HG03442 (cell line): ENCODE results near the gene PLK5.
"Not testable (repeated sequence)": the region's sequence is repeated elsewhere in the genome, so short reads cannot be mapped to it uniquely, and the experiment has no call there.

Experiments
- ATAC-seq: cut with Tn5 transposase; IDR thresholded peaks from one replicate; pipeline ENCODE4 v1.9.1; 2021; ENCODE audit warnings: mild to moderate bottlenecking, moderate library complexity; ENCODE audit not compliant: unreplicated experiment

Gene PLK5

DNA sequence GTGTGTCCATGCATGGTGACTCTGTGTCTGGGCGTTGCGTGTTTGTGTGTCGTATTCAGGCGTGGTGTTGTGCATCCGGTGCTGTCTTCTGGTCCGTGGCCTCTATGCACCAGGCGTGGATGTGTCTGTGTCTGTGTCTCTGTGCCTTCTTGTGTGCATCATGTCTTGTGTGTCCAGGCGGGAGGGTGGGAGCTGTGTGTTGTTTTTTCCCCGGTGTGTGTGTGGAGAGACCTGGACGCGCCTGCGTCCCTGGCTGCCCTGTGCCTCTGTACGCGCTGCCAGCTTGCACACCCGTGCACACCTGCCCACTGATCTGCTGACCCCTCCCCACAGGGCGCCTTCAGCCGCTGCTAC lies 1.1 kb downstream of the PLK5 start:
- ATAC-seq: no peak

DNA sequence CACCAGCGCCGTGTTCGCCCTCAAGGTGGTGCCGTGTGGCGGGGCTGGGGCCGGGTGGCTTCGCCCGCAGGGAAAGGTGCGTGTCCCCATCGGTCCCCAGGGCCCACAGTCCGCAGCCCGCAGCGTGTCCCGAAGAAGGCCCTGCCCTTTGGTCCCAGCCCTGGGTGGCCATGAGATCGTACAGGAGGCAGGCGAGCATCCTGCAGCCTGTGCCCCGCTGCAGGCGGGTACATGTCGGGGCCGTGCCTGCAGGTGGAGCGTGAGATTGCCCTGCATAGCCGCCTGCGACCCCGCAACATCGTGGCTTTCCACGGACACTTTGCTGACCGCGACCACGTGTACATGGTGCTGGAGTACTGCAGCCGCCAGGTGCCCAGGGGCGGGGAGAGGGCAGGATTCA lies 1.5 kb downstream of the PLK5 start:
- ATAC-seq: no peak

DNA sequence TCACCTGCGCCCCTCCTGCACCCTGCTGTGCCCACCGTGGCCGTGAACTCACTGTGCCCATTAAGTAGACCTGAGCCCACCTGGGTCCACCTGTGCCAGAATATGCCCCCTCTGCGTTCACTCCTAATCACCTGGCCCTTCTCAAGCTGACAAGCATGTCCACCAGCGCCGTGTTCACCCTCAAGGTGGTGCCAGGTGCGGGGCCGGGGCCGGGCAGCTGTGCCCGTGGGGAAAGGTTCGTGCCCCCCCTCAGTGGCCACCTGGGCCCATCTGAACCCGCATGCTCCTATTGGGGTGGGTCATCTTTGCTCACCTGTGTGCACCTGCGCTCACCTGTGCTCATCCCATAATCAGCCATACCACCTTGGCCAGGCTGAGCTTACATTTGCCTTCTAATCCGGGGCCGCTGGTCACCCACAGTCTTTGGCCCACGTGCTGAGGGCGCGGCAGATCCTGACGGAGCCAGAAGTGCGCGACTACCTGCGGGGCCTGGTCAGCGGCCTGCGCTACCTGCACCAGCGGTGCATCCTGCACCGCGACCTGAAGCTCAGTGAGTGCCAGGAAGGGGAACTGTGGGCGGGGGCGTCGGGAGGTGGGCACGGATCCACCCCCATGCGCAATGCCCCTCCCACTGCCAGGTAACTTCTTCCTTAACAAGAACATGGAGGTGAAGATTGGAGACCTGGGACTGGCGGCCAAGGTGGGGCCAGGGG lies 2.3 kb downstream of the PLK5 start:
- ATAC-seq: no peak

DNA sequence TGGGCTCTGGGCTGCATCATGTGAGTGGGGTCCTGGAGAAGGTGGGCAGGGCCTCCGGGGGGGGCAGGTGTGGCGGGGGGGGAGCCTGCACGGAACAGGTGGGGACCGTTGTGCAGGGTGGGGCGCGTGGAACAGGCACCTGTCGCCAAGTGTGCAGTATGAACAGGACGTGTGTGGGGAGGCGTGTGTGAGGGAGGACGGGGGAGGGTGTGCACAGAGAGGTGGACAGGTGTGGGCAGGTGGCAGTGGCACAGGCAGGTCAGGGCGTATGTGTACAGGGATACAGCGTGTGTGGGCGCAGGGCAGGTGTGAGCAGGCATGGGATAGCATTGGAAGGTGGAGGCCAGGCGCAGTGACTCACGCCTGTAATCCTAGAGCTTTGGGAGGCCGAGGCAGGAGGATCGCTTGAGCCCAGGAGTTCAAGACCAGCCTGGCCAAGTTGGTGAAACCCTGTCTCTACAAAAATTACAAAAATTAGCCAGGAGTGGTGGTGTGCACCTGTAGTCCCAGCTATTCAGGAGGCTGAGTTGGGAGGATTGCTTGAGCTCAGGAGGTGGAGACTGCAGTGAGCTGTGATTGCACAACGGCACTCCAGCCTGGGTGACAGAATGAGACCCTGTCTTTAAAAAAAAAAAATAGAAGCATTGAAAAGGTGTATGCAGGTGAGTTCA lies 3.2 kb downstream of the PLK5 start:
- no peak for ATAC-seq

DNA sequence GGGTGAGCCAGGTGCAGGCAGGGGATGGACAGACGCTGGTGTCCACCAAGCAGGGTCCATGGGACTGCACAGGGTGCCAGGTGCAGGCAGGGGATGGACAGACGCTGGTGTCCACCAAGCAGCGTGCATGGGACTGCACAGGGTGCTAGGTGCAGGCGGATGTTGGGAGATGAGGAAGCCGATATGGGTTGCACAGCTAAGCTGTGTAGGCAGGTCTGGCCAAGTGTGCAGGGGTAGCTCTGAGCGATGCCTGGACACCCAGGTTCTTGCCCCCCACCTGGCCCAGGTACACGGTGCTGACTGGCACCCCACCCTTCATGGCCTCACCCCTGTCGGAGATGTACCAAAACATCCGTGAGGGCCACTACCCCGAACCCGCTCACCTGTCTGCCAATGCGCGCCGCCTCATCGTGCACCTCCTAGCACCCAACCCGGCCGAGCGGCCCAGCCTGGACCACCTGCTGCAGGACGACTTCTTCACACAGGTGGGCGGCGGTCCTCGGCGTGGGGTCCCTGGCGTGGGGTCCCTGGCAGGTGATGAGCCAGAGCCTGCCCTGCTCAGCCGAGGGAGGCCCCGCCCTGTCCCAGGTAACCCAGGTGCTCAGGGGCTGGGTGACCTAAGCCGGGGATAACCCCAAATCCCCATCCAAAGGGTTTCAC lies 3.9 kb downstream of the PLK5 start:
- ATAC-seq: no peak

DNA sequence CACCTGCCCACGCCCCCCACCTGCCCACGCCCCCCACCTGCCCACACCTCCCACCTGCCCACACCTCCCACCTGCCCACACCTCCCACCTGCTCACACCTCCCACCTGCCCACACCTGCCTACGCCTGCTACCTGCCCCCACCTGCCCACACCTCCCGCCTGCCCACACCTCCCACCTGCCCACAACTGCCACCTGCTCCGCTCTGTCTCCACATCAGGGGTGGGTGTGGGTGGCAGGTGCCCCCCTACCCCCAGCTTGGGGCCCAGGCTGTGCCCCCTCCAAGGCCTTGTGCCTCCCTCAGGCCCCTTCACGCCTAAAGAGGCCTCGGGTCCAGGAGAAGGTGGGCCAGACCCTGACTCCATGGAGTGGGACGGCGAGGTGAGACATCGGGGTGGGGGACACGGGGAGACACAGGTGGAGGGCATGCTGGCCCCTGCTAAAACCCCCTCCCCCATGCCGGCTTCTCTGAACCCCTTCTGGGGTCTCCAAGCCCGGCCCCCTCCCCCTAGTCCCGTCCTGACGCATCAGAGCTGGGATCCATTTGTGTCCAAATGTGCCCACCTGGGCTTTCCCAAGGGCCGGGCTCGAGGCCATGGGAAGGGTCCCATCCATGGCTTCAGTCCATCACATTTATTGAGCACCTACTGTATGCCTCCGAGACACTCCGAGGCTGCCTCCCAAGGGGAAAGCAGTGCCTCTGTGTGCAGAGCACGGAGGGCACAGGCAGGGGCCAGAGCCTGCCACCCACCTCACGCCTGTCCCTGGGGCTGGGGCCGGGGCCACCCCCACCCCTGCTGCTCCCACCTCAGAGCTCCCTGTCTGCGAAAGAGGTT lies 4.9 kb downstream of the PLK5 start:
- no peak for ATAC-seq

DNA sequence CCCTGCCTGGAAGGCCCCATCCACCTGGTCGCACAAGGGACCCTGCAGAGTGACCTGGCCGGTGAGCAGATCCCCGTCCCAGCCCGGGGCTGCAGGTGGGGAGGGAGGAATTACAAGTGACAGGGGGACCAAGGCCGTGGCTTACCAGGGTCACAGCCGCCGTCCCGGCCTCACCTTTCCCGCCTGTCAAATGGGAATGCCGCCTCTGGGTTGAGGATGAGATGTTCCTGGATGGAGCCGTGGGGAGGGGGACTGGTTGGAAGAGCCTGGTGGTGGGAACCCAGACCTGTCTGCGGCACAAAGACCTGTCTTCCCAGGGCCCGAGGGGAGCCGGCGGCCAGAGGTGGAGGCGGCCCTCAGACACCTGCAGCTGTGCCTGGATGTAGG lies 5.5 kb downstream of the PLK5 start:
- ATAC-seq: no peak

DNA sequence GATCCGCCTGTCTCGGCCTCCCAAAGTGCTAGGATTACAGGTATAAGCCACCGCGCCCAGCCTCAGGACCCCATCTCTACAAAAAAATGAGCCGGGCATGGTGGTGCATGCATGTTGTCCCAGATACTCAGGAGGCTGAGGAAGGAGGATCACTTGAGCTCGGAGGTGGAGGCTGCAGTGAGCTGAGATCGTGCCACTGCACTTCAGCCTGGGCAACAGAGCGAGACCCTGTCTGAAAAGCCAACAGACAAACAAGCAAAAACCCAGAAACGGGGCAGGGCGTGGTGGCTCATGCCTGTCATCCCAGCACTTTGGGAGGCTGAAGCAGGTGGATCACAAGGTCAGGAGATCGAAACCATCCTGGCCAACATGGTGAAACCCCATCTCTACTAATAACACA lies 7.0 kb downstream of the PLK5 start:
- not testable (repeated sequence) for ATAC-seq

DNA sequence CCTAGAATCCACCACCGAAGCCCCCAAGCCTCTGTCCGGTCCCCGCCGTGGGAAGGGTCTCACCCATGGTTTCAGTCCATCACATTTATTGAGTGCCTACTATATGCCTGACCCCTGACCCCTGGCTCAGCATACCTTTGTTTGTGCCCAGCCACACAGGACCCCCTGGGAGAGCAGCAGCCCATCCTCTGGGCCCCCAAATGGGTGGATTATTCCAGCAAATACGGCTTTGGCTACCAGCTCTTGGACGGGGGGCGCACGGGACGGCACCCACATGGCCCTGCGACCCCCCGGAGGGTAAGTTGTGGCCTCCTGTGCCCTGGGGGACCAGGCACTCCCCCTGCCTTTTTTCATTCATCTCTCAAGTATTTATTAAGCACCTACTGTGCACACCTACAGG lies 7.7 kb downstream of the PLK5 start:
- ATAC-seq: no peak

DNA sequence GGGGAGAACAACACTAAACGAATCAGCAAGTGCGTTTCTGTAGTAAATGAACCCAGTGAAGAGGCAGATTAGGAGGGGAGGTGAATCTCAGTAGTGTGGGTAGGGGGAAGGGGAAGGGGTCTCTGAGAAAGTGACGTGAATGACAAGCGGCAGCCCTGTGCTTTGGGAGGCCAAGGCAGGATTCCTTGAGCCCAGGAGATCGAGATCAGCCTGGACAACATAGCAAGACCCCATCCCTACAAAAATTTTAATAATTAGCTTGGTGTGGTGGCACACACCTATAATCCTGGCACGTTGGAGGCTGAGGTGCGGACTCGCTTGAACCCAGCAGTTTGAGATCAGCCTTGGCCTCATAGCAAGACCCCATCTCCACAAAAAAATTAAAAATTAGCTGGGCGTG lies 8.1 kb downstream of the PLK5 start:
- ATAC-seq: no peak

DNA sequence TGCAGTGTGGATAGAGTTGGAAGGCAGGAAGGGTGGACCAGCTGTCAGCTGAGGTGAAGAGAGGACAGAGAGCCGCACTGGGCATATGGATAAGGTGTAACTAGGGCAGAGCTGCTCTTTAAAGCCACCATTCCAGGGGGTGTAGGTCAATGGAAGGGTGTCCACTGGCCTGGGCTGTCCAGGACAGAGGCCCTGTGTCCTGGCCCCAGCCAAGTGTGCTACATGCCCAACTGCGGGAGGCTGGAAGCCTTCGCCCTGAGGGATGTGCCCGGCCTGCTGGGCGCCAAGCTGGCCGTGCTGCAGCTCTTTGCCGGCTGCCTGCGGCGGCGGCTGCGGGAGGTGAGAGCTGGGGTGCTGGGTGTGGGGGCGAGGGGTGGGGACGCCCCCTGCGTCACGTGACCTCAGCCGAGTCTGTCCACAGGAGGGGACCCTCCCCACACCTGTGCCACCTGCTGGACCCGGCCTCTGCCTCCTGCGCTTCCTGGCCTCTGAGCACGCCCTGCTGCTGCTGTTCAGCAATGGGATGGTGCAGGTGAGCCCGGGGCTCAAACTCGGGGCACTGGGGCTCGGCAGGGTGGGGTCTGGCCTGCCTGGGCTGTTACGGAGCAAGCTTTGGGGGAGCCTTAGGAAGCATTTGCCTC lies 9.8 kb downstream of the PLK5 start:
- no peak for ATAC-seq

DNA sequence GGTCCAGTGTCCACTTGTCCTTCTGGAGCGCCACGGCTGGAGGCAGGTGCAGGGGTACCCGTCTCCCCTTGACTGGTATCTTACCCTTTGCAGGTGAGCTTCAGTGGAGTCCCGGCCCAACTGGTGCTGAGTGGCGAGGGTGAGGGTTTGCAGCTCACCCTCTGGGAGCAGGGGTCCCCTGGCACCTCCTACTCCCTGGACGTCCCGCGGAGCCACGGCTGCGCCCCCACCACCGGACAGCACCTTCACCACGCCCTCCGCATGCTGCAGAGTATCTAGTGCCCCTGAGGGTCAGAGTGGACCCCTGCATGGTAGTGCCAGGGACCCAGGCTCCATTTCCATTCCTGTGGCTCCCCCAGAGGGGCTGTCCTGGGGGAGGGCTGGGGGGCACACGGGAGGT lies 11.1 kb downstream of the PLK5 start:
- ATAC-seq: no peak

DNA sequence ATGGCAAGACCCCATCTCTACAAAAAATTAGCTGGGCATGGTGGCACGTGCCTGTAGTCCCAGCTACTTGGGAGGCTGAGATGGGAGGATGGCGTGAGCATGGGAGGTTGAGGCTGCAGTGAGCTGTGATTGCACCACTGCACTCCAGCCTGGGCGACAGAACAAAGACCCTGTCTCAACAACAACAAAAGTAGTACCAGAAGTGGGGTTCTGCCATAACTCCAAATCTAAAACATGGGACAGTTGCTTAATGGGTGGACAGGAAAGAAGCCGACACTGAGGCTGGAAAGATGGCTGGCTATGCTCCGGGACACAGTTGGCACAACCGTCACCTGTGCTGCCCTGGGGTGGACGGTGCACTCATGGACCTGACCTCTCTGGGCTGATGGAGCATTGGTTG lies 11.8 kb downstream of the PLK5 start:
- not testable (repeated sequence) for ATAC-seq

DNA sequence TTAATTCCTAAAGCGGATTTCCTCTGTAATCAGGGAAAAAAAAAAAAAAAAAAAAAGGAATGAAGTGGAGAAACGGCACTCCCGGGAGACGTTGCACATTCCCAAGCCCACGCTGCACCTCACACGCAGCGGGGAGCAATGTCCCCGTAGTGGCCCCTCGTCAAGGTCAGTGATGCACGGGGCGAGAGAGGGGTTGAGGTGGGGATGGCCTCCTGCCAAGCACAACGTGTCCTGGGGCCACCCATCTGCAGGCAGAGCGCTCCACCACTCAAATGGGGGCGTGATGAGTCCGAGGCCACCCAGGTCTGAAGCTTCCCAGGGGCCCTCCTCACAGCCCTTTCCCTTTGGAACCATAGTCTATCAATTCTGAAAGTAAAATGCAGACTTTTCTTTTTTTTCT lies 15.1 kb downstream of the PLK5 start:
- no peak for ATAC-seq

DNA sequence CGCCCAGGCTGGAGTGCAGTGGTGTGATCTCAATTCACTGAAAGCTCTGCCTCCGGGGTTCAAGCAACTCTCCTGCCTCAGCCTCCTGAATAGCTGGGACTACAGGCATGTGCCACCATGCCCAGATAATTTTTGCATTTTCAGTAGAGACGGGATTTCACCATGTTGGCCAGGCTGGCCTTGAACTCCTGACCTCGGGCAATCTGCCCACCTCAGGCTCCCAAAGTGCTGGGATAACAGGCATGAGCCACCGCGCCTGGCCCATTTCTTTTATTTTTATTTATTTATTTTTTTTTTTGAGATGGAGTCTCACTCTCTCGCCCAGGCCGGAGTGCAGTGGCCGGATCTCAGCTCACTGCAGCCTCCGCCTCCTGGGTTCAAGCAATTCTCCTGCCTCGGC lies 15.9 kb downstream of the PLK5 start:
- ATAC-seq: not testable (repeated sequence)

DNA sequence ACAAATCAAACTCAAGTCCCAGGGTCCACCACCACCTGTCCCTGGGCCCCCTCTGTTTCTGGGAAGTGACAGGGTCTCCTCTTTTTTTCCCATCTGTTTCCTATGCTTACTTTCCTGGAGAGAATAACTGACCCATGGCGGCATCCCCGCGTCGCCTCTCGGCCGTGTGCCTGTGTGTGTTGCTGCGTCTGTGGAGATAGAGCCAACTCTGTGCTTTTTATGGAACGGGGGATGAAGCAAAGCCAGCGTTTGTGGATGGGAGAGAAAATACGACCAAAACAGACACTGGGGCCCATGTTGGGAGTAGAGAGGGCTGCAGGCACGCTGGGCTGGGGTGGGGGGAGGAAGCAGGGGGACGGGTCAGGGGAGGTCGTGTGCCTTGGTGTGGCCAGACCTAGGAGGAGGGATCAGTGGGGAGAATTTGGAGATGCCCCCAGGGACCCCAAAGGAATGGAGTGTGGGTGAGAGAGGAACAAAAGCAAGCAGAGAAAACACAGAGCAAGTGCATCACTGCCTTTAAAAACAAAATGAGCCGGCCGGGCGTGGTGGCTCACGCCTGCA lies 16.6 kb downstream of the PLK5 start:
- ATAC-seq: no peak

DNA sequence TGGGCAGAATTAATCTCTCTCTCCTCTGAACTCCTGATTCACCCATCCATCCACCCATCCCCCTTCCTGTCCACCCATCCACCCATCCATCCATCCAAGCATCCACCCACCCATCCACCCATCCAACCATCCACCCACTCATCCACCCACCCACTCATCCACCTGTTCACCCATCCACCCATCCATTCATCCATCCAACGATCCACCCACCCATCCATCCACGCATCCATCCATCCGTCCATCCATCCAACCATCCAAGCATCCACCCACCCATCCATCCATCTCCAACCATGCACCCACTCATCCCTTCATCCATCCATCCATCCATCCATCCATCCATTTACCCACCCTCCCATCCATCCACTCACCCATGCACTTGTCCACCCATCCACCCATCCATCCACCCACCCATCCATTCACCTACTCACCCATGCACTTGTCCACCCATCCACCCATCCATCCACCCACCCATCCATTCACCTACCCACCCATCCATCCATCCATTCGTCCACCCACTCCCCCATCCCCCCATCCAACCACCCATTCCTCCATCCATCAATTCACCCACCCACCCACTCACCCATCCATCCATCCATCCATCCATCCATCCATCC lies 25.6 kb downstream of the PLK5 start:
- ATAC-seq: no peak

DNA sequence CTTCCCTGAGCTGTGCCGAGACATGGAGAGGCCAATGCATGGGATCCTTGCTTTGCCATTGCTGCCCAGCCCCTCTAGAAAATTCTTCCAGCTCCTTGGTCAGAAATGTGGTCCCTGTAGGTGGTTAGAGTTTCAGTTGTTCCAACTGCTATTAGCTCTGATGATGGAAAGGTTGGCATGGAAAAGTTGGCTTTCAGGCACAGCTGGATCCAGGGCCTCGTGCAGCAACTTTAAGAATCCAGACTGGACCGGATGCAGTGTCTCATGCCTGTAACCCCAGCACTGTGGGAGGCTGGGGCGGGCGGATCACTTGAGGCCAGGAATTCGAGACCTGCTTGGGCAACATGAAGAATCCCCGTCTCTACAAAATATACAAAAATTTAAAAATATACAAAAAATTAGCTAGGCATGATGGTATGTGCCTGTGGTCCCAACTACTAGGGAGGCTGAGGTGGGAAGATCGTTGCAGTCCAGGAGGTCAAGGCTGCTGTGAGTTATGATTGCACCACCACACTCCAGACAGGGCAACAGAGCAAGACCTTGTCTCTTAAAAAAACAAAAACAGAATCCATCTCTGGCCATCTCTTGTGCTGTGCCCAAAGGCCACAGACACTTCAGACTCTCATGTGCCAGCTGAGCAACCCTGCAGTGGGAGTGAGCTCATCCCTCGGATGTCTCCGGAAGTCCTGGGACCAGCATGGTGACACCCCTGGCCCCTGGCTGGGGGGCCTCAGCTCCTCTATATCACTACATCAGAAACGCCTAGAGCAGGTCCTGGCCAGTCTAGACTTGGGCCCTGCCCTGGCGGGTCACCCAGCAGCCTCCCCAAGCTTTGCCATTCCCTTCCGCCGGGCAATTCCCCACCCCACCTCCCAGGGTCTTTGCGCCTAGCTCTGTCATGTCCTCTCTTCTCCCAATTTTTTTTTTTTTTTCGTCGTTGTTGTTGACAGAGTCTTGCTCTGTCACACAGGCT lies 27.5 kb downstream of the PLK5 start:
- no peak for ATAC-seq

DNA sequence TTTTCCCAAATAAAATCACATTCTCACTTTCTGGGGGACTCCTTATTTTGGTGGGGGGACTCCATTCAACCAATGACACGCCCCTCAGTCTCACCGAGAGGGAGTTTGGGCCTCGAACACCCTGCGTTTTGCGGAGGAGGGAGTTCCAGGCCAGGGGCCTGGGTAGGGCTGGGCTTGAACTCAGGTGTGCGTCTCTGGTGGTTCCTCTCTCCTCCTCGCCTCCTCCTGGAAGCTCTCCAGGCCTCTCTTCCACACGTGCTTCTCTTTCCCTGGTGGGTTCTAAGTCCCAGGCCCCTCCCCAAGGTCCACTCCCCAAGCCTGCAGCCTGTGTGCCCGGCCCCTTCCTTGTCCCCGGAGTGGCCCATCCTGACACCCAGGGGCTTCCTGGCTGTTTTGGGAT lies 29.5 kb downstream of the PLK5 start:
- ATAC-seq: no peak
